HCT116 (cell line): ENCODE data around the gene CADPS2.

ENCODE experiments used
- ATF3 ChIP-seq: IDR thresholded peaks from 2 replicates; pipeline ENCODE4 v1.6.1; 2012
- CTCF ChIP-seq, 3 experiments: fragments of 200-600 bp in 1 of 3; sonication (generic) in 1 of 3; IDR thresholded peaks in 2 of 3; conservative IDR thresholded peaks in 1 of 3; 2 replicates each; pipeline ENCODE4 v1.5.1; 2012 to 2017; ENCODE audit warnings: low read depth in 2 of 3, low read length in 2 of 3, antibody characterized with exemption in 1 of 3, borderline replicate concordance in 1 of 3, control low read depth in 1 of 3, mild to moderate bottlenecking in 1 of 3, mixed read lengths in 1 of 3, mixed run types in 1 of 3, moderate library complexity in 1 of 3; ENCODE audit not compliant: insufficient read depth in 1 of 3
- EZH2phosphoT487 ChIP-seq: fragments of 200-600 bp; IDR thresholded peaks from 2 replicates; pipeline ENCODE4 v1.6.1; 2018; ENCODE audit warnings: antibody characterized with exemption, borderline replicate concordance
- RAD21 ChIP-seq: IDR thresholded peaks from 2 replicates; pipeline ENCODE4 v1.6.1; 2012; ENCODE audit warnings: low read depth, mild to moderate bottlenecking
- YY1 ChIP-seq: IDR thresholded peaks from 2 replicates; pipeline ENCODE4 v1.6.1; 2011; ENCODE audit warnings: low read length, low read depth, moderate library complexity, mild to moderate bottlenecking; ENCODE audit not compliant: insufficient replicate concordance; ENCODE audit errors: extremely low read depth
- ZNF274 ChIP-seq: fragments of 200-500 bp; sonication (Bioruptor generic); IDR thresholded peaks from 2 replicates; pipeline ENCODE4 v1.6.1; 2014; ENCODE audit warnings: mild to moderate bottlenecking, low read depth, low read length, inconsistent platforms

DNA sequence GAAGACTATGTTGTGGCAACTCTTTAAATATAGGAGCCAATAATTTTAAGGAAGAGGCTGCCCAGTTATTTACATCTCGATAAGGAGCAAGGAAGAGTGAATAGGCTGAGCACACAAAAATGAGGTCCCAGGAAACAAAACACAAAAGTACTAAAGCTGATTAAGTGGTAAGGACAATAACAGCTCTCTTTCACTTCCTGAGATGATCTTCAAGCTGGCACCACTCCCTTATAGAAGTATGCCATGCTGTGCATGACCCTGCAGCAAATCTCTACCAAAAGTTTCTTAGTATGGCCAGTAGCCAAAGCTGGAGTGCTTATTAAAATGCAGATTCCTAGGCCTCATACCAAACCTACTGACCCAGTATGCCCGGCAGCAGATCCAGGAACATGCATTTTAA is 39.7 kb downstream of the CADPS2 start:
- TF ChIP-seq ZNF274 (no peak), RAD21 (no peak), ATF3 (no peak), YY1 (no peak), EZH2phosphoT487 (no peak), CTCF (IDR thresholded peaks at IDR 0.05 in 2 of 3, conservative IDR thresholded peaks at IDR 0.05 in 1 of 3; ENCODE audit: borderline replicate concordance in 1 of 3, insufficient read depth in 1 of 3, low read depth in 2 of 3, low read length in 2 of 3) (no peak)
